ENCODE measurements around the gene RETREG3. TPM values are rescaled to one million over a fixed set of nuclear protein-coding genes. Genes with fewer than 3 reads are reported as not detected.

RETREG3 gene
- total and polyA plus RNA-seq, 9 of the 15 experiments (the other 6 are each of a cell fraction or from before 2014, with no cell fraction given): 4.1 to 39.0 (median 16.9) TPM

GRCh38 chr17:42566215-42566882 lies 42.8 kb downstream of the RETREG3 start:
- H3K27ac ChIP-seq (ENCODE audit: extremely low read depth, low read depth, low read length): peak overlapping the region; percentile 89
- intact Hi-C loops (cut with micrococcal nuclease) (no loop called here), in situ Hi-C loops (cut with MboI) (no loop called here)
- peak overlapping the region; percentile 88 for H3K4me2 ChIP-seq (ENCODE audit: insufficient read depth, low read length)
- ATAC-seq (no peak), FAIRE-seq (no peak), DNase-seq (ENCODE audit: extremely low read depth in 1 of 4, low spot score in 3 of 4) (no peak)
- peak overlapping the region; percentile 87 for H2AFZ ChIP-seq (ENCODE audit: low read depth, low read length)
- H3K36me3 ChIP-seq (ENCODE audit: control insufficient read depth, insufficient read depth, low read length): peaks cover 73% of the 10 kb centered on the region
- TSS peak; percentile 47 for BruUV-seq (replicated peaks)
- no peaks in the 10 kb centered on the region for H3K27me3 ChIP-seq (ENCODE audit: control insufficient read depth in 2 of 2, insufficient read depth in 2 of 2, low read length in 2 of 2)
- no peaks in the 10 kb centered on the region for H3K9me1 ChIP-seq (ENCODE audit: control insufficient read depth, insufficient read depth, low read length)
- peaks cover 36 to 65% of the 10 kb centered on the region in 2 experiments for H3K4me1 ChIP-seq (replicated peaks in 1 of 2; ENCODE audit: control insufficient read depth in 2 of 2, insufficient read depth in 2 of 2, low read length in 2 of 2)
- WGBS (ENCODE audit: insufficient coverage, low coverage, missing lambda C conversion rate): 13% methylated on average over 28 of the region's 28 CpGs
- H3K79me2 ChIP-seq (ENCODE audit: control insufficient read depth, insufficient read depth, low read length): peaks cover 70% of the 10 kb centered on the region
- no peaks in the 10 kb centered on the region for H4K20me1 ChIP-seq (replicated peaks; ENCODE audit: control insufficient read depth, insufficient read depth, low read length)
- CTCF ChIA-PET (ENCODE audit: low intra/inter-chr PET ratio): interaction anchor here (0.6 to 0.7 kb wide), 2 partner anchors 13 to 30 kb away, joined by 3 read pairs; partner anchors contain the start of gene NAGLU
- no peaks in the 10 kb centered on the region for H3K9me3 ChIP-seq (replicated peaks; ENCODE audit: control insufficient read depth, insufficient read depth, low read depth, low read length)
- H3K9ac ChIP-seq (ENCODE audit: insufficient read depth in 1 of 2, low read depth in 2 of 2, low read length in 2 of 2): peak overlapping the region; percentile 88 to 96
- peak overlapping the region; percentile 82 for H3K4me3 ChIP-seq
- POLR2A ChIA-PET: interaction anchor here (0.6 to 8.3 kb wide), 4 partner anchors 11 to 429 kb away, joined by 3 to 58 read pairs (median 4); partner anchors contain the start of gene PSMC3IP
- TF ChIP-seq HDAC2 (IDR thresholded peaks at IDR 0.05) (0 out of 2 replicates have a peak, but pooled peaks have one; percentile 19), LEF1 (IDR thresholded peaks at IDR 0.05) (no peak), NFE2L1 (tag; IDR thresholded peaks at IDR 0.05; ENCODE audit: borderline replicate concordance, low read depth) (no peak), CEBPG (CRISPR knock-in tag; IDR thresholded peaks at IDR 0.05) (no peak), CEBPG (tag; conservative IDR thresholded peaks at IDR 0.05 in 1 of 2, IDR thresholded peaks at IDR 0.05 in 1 of 2) (no peak), ERF (CRISPR knock-in tag; IDR thresholded peaks at IDR 0.05) (peak; percentile 93), ELF4 (CRISPR knock-in tag; IDR thresholded peaks at IDR 0.05) (0 out of 2 replicates have a peak, but pooled peaks have one; percentile 32), ZNF408 (CRISPR knock-in tag; IDR thresholded peaks at IDR 0.05; ENCODE audit: low read depth) (no peak), SRSF7 (optimal IDR thresholded peaks at IDR 0.05; ENCODE audit: low read depth, low read length) (no peak), ZNF449 (CRISPR knock-in tag; IDR thresholded peaks at IDR 0.05) (peak; percentile 58; the same call in 1 of the 2 replicates), SPI1 (IDR thresholded peaks at IDR 0.05; ENCODE audit: borderline replicate concordance, low read depth, low read length) (no peak), THAP12 (CRISPR knock-in tag; IDR thresholded peaks at IDR 0.05) (peak; percentile 54; the same call in 1 of the 2 replicates), DPF2 (IDR thresholded peaks at IDR 0.05) (peak; percentile 14; the same call in 1 of the 2 replicates), ZFP91 (CRISPR knock-in tag; IDR thresholded peaks at IDR 0.05) (no peak), YY1 (IDR thresholded peaks at IDR 0.05; ENCODE audit: borderline replicate concordance in 1 of 3, control insufficient read depth in 1 of 3, extremely low read depth in 1 of 3, insufficient read depth in 3 of 3, insufficient read length in 1 of 3, insufficient replicate concordance in 2 of 3, low read depth in 1 of 3, low read length in 2 of 3) (peak; percentile 68 to 95 (median 85))
